HEK293 (cell line): ENCODE results near the gene EME2.

Experiments used
- INSM2 ChIP-seq: fragments of 450-650 bp; formaldehyde crosslinking; IDR thresholded peaks from 2 replicates; pipeline ENCODE4 v1.5.1; 2016; ENCODE audit warnings: missing biosample characterization, missing genetic modification characterization
- KLF9 ChIP-seq: fragments of 450-650 bp; formaldehyde crosslinking; IDR thresholded peaks from 2 replicates; pipeline ENCODE4 v1.5.1; 2016; ENCODE audit warnings: missing biosample characterization, missing genetic modification characterization, low read depth
- SALL2 ChIP-seq: fragments of 450-650 bp; formaldehyde crosslinking; IDR thresholded peaks from 2 replicates; pipeline ENCODE4 v1.5.0; 2017; ENCODE audit warnings: missing biosample characterization, mild to moderate bottlenecking, missing genetic modification characterization, borderline replicate concordance
- SCRT1 ChIP-seq: fragments of 450-650 bp; formaldehyde crosslinking; IDR thresholded peaks from 2 replicates; pipeline ENCODE4 v1.5.1; 2016; ENCODE audit warnings: missing biosample characterization, missing genetic modification characterization, borderline replicate concordance
- SP7 ChIP-seq: fragments of 450-650 bp; formaldehyde crosslinking; IDR thresholded peaks from 2 replicates; pipeline ENCODE4 v1.5.1; 2016; ENCODE audit warnings: missing biosample characterization, missing genetic modification characterization
- ZBTB1 ChIP-seq: fragments of 450-650 bp; formaldehyde crosslinking; IDR thresholded peaks from 2 replicates; pipeline ENCODE4 v1.5.1; 2016; ENCODE audit warnings: missing biosample characterization, missing genetic modification characterization
- ZBTB17 ChIP-seq: fragments of 450-650 bp; formaldehyde crosslinking; IDR thresholded peaks from 2 replicates; pipeline ENCODE4 v1.5.1; 2016; ENCODE audit warnings: missing biosample characterization, missing genetic modification characterization
- ZBTB20 ChIP-seq: fragments of 450-650 bp; formaldehyde crosslinking; IDR thresholded peaks from 2 replicates; pipeline ENCODE4 v1.5.1; 2016; ENCODE audit warnings: missing biosample characterization, missing genetic modification characterization
- ZEB2 ChIP-seq: fragments of 450-650 bp; formaldehyde crosslinking; IDR thresholded peaks from 2 replicates; pipeline ENCODE4 v1.5.1; 2016; ENCODE audit warnings: missing biosample characterization, missing genetic modification characterization
- ZFP37 ChIP-seq: fragments of 450-650 bp; formaldehyde crosslinking; IDR thresholded peaks from 2 replicates; pipeline ENCODE4 v1.5.1; 2016; ENCODE audit warnings: missing biosample characterization, missing genetic modification characterization
- ZFP69B ChIP-seq: fragments of 450-650 bp; formaldehyde crosslinking; IDR thresholded peaks from 2 replicates; pipeline ENCODE4 v1.5.1; 2016; ENCODE audit warnings: missing biosample characterization, missing genetic modification characterization
- ZNF112 ChIP-seq: fragments of 450-650 bp; formaldehyde crosslinking; IDR thresholded peaks from 2 replicates; pipeline ENCODE4 v1.5.0; 2017; ENCODE audit warnings: missing biosample characterization, missing genetic modification characterization
- ZNF132 ChIP-seq: fragments of 450-650 bp; formaldehyde crosslinking; IDR thresholded peaks from 2 replicates; pipeline ENCODE4 v1.5.1; 2017; ENCODE audit warnings: missing biosample characterization, missing genetic modification characterization, borderline replicate concordance
- ZNF239 ChIP-seq: fragments of 450-650 bp; formaldehyde crosslinking; IDR thresholded peaks from 2 replicates; pipeline ENCODE4 v1.5.1; 2016; ENCODE audit warnings: missing biosample characterization, missing genetic modification characterization
- ZNF248 ChIP-seq: fragments of 450-650 bp; formaldehyde crosslinking; IDR thresholded peaks from 2 replicates; pipeline ENCODE4 v1.5.1; 2017; ENCODE audit warnings: missing biosample characterization, missing genetic modification characterization
- ZNF324 ChIP-seq: fragments of 450-650 bp; formaldehyde crosslinking; IDR thresholded peaks from 2 replicates; pipeline ENCODE4 v1.5.1; 2016; ENCODE audit warnings: missing biosample characterization, missing genetic modification characterization
- ZNF335 ChIP-seq: fragments of 450-650 bp; formaldehyde crosslinking; conservative IDR thresholded peaks from 2 replicates; pipeline ENCODE4 v1.5.1; 2016; ENCODE audit warnings: missing biosample characterization, missing genetic modification characterization
- ZNF341 ChIP-seq: fragments of 450-650 bp; formaldehyde crosslinking; IDR thresholded peaks from 2 replicates; pipeline ENCODE4; 2016; ENCODE audit warnings: low read depth, missing biosample characterization, missing genetic modification characterization
- ZNF394 ChIP-seq: fragments of 450-650 bp; formaldehyde crosslinking; IDR thresholded peaks from 2 replicates; pipeline ENCODE4 v1.5.1; 2016; ENCODE audit warnings: missing biosample characterization, missing genetic modification characterization, mild to moderate bottlenecking, moderate library complexity, borderline replicate concordance
- ZNF404 ChIP-seq: fragments of 450-650 bp; formaldehyde crosslinking; IDR thresholded peaks from 2 replicates; pipeline ENCODE4 v1.5.1; 2017; ENCODE audit warnings: missing biosample characterization, missing genetic modification characterization
- ZNF600 ChIP-seq: fragments of 450-650 bp; formaldehyde crosslinking; IDR thresholded peaks from 2 replicates; pipeline ENCODE4 v1.5.1; 2016; ENCODE audit warnings: missing biosample characterization, missing genetic modification characterization
- ZNF677 ChIP-seq: fragments of 450-650 bp; IDR thresholded peaks from 2 replicates; pipeline ENCODE4 v1.5.0; 2018; ENCODE audit warnings: missing biosample characterization, mild to moderate bottlenecking, missing genetic modification characterization, moderate library complexity
- ZNF776 ChIP-seq: fragments of 450-650 bp; formaldehyde crosslinking; IDR thresholded peaks from 2 replicates; pipeline ENCODE4 v1.5.0; 2017; ENCODE audit warnings: missing biosample characterization, missing genetic modification characterization, borderline replicate concordance
- ZNF837 ChIP-seq: fragments of 450-650 bp; formaldehyde crosslinking; IDR thresholded peaks from 2 replicates; pipeline ENCODE4 v1.5.1; 2016; ENCODE audit warnings: missing biosample characterization, missing genetic modification characterization
- ZSCAN30 ChIP-seq: fragments of 450-650 bp; IDR thresholded peaks from 2 replicates; pipeline ENCODE4 v1.5.1; 2018; ENCODE audit warnings: missing biosample characterization, mild to moderate bottlenecking, missing genetic modification characterization, moderate library complexity
- TF ChIP-seq, protein P1 (sequence below): fragments of 450-650 bp; formaldehyde crosslinking; IDR thresholded peaks from 2 replicates; pipeline ENCODE4 v1.5.1; 2017; ENCODE audit warnings: missing biosample characterization, missing genetic modification characterization
- TF ChIP-seq, protein P2 (sequence below): fragments of 450-650 bp; IDR thresholded peaks from 2 replicates; pipeline ENCODE4 v1.5.1; 2018; ENCODE audit warnings: missing biosample characterization, mild to moderate bottlenecking, missing genetic modification characterization
- TF ChIP-seq, protein P3 (sequence below): fragments of 450-650 bp; formaldehyde crosslinking; conservative IDR thresholded peaks from 2 replicates; pipeline ENCODE4 v1.5.1; 2016; ENCODE audit warnings: low read depth, missing biosample characterization, missing genetic modification characterization

The EME2 gene

DNA sequence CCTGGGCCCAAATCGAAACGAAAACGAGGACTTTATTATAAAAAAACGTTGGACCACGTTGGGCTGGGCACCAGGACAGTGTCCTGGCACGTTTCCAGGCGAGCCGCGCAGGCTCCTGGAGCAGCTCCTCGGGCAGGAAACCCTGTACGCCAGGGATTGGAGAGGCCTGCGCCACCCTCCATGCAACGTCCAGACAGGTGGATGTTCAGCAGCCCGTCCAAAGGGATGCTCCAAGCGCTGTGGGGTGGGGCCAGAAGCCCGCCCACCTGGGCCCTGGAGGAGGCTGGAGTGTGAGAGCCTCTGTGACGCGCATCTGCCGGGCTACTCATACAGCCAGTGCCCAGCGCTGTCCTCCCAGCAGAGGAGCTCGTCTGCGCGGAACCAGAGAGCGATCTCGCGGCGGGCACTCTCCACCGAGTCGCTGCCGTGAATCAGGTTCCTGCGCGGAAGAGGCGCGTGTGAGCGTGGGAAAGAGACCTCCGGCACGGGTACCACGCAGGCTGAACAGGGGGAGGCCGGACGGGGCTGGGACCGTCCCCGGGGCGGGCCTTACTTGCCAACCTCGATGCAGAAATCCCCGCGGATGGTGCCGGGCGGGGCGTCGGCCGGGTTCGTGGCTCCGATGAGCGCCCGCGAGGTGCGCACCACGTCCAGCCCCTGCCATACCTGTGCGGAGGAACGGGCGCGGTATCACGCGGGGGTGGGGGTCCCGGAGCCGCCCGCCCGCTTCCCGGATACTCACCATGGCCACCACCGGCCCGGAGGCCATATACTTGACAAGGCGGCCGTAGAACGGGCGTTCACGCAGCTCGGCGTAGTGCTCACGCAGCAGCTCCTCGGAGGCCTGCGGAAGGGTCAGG, 2.1 kb upstream of the EME2 start (continued):
- no peak; the same call in none of the 2 replicates for TF ChIP-seq ZNF324
- TF ChIP-seq ZFP69B (tag by site-specific recombination), result peak; percentile 59
- peak; percentile 81 for TF ChIP-seq ZEB2 (tag by site-specific recombination)
- peak; percentile 87 for TF ChIP-seq ZBTB20
- TF ChIP-seq ZNF341 (tag by site-specific recombination), result 0 out of 2 replicates have a peak, but pooled peaks have one; percentile 8
- TF ChIP-seq ZNF394 (tag by site-specific recombination), result peak; percentile 74; the same call in 1 of the 2 replicates
- TF ChIP-seq KLF9 (tag by site-specific recombination), result peak; percentile 71
- 0 out of 2 replicates have a peak, but pooled peaks have one; percentile 26 for TF ChIP-seq INSM2
- peak; percentile 80 for TF ChIP-seq ZFP37 (tag by site-specific recombination)
- peak; percentile 82 for TF ChIP-seq ZBTB17
- TF ChIP-seq SALL2 (tag by site-specific recombination), result no peak
- TF ChIP-seq ZNF335 (tag by site-specific recombination), result peak; percentile 68
- TF ChIP-seq ZNF132 (tag by site-specific recombination), result no peak
- no peak for TF ChIP-seq ZNF112 (tag by site-specific recombination)
- no peak for TF ChIP-seq ZNF677 (tag by site-specific recombination)
- peak; percentile 51; the same call in 1 of the 2 replicates for TF ChIP-seq SP7 (tag by site-specific recombination)
- peak; percentile 11; the same call in 1 of the 2 replicates for TF ChIP-seq ZSCAN30
- TF ChIP-seq SCRT1 (tag by site-specific recombination), result peak; percentile 68
- TF ChIP-seq ZNF248 (tag by site-specific recombination), result no peak
- no peak; the same call in 1 of the 2 replicates for TF ChIP-seq ZNF239 (tag by site-specific recombination)
- peak; percentile 46; the same call in 1 of the 2 replicates for TF ChIP-seq ZNF837
- TF ChIP-seq, protein P1, sequence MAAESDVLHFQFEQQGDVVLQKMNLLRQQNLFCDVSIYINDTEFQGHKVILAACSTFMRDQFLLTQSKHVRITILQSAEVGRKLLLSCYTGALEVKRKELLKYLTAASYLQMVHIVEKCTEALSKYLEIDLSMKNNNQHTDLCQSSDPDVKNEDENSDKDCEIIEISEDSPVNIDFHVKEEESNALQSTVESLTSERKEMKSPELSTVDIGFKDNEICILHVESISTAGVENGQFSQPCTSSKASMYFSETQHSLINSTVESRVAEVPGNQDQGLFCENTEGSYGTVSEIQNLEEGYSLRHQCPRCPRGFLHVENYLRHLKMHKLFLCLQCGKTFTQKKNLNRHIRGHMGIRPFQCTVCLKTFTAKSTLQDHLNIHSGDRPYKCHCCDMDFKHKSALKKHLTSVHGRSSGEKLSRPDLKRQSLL (tag by site-specific recombination), result no peak
- TF ChIP-seq, protein P2, sequence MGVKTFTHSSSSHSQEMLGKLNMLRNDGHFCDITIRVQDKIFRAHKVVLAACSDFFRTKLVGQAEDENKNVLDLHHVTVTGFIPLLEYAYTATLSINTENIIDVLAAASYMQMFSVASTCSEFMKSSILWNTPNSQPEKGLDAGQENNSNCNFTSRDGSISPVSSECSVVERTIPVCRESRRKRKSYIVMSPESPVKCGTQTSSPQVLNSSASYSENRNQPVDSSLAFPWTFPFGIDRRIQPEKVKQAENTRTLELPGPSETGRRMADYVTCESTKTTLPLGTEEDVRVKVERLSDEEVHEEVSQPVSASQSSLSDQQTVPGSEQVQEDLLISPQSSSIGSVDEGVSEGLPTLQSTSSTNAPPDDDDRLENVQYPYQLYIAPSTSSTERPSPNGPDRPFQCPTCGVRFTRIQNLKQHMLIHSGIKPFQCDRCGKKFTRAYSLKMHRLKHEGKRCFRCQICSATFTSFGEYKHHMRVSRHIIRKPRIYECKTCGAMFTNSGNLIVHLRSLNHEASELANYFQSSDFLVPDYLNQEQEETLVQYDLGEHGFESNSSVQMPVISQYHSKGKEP (tag by site-specific recombination), result peak; percentile 69; the same call in 1 of the 2 replicates
- 0 out of 2 replicates have a peak, but pooled peaks have one; percentile 3 for TF ChIP-seq ZNF404 (tag by site-specific recombination)
- peak; percentile 61 for TF ChIP-seq ZNF600 (tag by site-specific recombination)
- TF ChIP-seq, protein P3, sequence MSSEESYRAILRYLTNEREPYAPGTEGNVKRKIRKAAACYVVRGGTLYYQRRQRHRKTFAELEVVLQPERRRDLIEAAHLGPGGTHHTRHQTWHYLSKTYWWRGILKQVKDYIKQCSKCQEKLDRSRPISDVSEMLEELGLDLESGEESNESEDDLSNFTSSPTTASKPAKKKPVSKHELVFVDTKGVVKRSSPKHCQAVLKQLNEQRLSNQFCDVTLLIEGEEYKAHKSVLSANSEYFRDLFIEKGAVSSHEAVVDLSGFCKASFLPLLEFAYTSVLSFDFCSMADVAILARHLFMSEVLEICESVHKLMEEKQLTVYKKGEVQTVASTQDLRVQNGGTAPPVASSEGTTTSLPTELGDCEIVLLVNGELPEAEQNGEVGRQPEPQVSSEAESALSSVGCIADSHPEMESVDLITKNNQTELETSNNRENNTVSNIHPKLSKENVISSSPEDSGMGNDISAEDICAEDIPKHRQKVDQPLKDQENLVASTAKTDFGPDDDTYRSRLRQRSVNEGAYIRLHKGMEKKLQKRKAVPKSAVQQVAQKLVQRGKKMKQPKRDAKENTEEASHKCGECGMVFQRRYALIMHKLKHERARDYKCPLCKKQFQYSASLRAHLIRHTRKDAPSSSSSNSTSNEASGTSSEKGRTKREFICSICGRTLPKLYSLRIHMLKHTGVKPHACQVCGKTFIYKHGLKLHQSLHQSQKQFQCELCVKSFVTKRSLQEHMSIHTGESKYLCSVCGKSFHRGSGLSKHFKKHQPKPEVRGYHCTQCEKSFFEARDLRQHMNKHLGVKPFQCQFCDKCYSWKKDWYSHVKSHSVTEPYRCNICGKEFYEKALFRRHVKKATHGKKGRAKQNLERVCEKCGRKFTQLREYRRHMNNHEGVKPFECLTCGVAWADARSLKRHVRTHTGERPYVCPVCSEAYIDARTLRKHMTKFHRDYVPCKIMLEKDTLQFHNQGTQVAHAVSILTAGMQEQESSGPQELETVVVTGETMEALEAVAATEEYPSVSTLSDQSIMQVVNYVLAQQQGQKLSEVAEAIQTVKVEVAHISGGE, result 0 out of 2 replicates have a peak, but pooled peaks have one; percentile 27
- no peak for TF ChIP-seq ZNF776 (tag by site-specific recombination)
- 0 out of 2 replicates have a peak, but pooled peaks have one; percentile 26 for TF ChIP-seq ZBTB1 (tag by site-specific recombination)
